K562 (cell line): ENCODE results near the gene ARHGAP25.

ENCODE experiments used
- DIDO1 ChIP-seq: fragments of 450-650 bp; IDR thresholded peaks from 2 replicates; pipeline ENCODE4 v1.6.1; 2016; ENCODE audit warnings: low read depth, missing biosample characterization, missing genetic modification characterization
- GABPA ChIP-seq: fragments of 200-800 bp; sonication (Bioruptor generic); conservative IDR thresholded peaks from 2 replicates; pipeline ENCODE4 v1.6.1; 2016; ENCODE audit warnings: low read depth, missing genetic modification characterization, missing compliant biosample characterization
- NRF1 ChIP-seq, 2 experiments: fragments of 450-650 bp; IDR thresholded peaks in 1 of 2; conservative IDR thresholded peaks in 1 of 2; 2 replicates each; pipeline ENCODE4 v1.6.1; 2014; ENCODE audit warnings: mild to moderate bottlenecking in 2 of 2
- PHF8 ChIP-seq: fragments of 200-600 bp; sonication (generic); IDR thresholded peaks from 2 replicates; pipeline ENCODE4 v1.6.1; 2012; ENCODE audit warnings: mixed run types, mild to moderate bottlenecking, inconsistent platforms, low read length, moderate library complexity, borderline replicate concordance
- POLR2A ChIP-seq: fragments of 450-650 bp; conservative IDR thresholded peaks from 2 replicates; pipeline ENCODE4 v1.6.1; 2016
- TF ChIP-seq, protein P1 (sequence below): sonication (generic); formaldehyde crosslinking; IDR thresholded peaks from 2 replicates; pipeline ENCODE4 v1.8.1; 2023; ENCODE audit warnings: mild to moderate bottlenecking, missing genetic modification reagents, moderate library complexity

DNA sequence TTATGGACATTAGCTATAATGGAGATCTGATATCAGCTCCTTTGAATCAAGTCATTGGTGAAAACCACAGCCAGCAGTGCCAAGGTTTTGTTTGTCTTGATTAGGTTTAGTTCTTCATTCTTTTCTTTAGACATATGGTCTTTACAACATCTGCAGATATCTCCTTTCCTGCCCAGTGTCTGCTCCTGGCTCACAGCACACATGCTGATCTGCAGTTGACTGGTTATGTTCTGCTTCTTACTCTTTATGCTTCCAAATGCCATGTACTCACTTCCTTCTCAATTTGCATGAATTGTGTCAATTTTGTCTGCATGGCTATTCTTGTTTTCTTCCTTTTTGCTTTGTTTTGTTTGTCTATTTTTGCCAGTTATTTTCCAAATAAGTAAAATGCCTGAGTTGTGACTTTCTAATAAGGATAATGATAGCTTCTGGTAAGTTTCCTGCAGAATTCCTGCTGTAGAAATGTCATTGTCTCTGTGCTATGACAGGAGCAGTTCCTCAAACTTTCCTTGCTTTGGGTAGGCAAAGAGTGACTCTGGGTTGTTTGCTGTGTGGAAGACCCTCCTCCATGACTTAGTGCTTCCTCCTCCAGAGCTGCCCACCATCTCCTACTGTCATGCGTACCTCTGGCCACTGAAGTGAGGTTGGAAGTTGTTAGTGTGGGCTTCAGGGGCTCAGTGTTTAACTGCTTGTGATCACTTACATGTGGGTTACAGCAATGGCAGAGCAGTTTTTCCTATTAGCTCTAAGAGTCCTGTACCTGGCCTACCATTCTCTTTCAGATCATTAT lies 8.2 kb downstream of the ARHGAP25 start:
- TF ChIP-seq DIDO1 (tag) (no peak), PHF8 (no peak), POLR2A (no peak), GABPA (tag) (no peak), NRF1 (conservative IDR thresholded peaks at IDR 0.05 in 1 of 2, IDR thresholded peaks at IDR 0.05 in 1 of 2) (no peak)
- TF ChIP-seq, protein P1, sequence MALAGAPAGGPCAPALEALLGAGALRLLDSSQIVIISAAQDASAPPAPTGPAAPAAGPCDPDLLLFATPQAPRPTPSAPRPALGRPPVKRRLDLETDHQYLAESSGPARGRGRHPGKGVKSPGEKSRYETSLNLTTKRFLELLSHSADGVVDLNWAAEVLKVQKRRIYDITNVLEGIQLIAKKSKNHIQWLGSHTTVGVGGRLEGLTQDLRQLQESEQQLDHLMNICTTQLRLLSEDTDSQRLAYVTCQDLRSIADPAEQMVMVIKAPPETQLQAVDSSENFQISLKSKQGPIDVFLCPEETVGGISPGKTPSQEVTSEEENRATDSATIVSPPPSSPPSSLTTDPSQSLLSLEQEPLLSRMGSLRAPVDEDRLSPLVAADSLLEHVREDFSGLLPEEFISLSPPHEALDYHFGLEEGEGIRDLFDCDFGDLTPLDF (CRISPR knock-in tag) = no peak
